RWPE1 (cell line): ENCODE results near the gene CHADL.

Experiments used
- CTCF ChIA-PET: fragments of 350-600 bp; sonication (Branson Sonifier 250); formaldehyde crosslinking; extraction: SDS; loops from one replicate; lab custom pipeline; 2021; lab: Yijun Ruan, JAX
- POLR2A ChIA-PET: fragments of 400-600 bp; formaldehyde crosslinking; extraction: SDS; loops from one replicate; lab custom pipeline; 2020; ENCODE audit warnings: antibody characterized with exemption; ENCODE audit not compliant: low non-redundant PET; lab: Yijun Ruan, JAX
- DNase-seq: peaks from one replicate; pipeline ENCODE4 v3.0.0; 2012; ENCODE audit warnings: low spot score
- H3K27ac ChIP-seq: fragments of 450-650 bp; 2 replicates; pipeline ENCODE4 v1.5.1; 2017
- CTCF ChIP-seq: fragments of 450-650 bp; conservative IDR thresholded peaks from 2 replicates; pipeline ENCODE4 v1.5.1; 2017; ENCODE audit warnings: low read depth, mild to moderate bottlenecking

CHADL gene

GRCh38 chr22:41241133-41241676, 474 bp upstream of the CHADL start:
- ChIA-PET CTCF (no interaction called here), POLR2A (no interaction called here)
- peak overlapping the region; percentile 45; the same call in 1 of the 2 replicates for H3K27ac ChIP-seq
- DNase-seq = no peak
- TF ChIP-seq CTCF = no peak

GRCh38 chr22:41239443-41240128, 1.1 kb downstream of the CHADL start:
- H3K27ac ChIP-seq = peak overlapping the region; percentile 45
- DNase-seq = no peak
- CTCF ChIA-PET = no interaction called here
- no peak for TF ChIP-seq CTCF
- POLR2A ChIA-PET = no interaction called here

GRCh38 chr22:41238570-41239442, 1.9 kb downstream of the CHADL start:
- no peak for TF ChIP-seq CTCF
- H3K27ac ChIP-seq = peak overlapping the region; percentile 79
- ChIA-PET CTCF (no interaction called here), POLR2A (interaction anchor here (0.7 kb wide), 1 partner anchor 12 kb away, joined by 3 read pairs; no protein-coding TSS in a partner anchor)
- no peak for DNase-seq

- POLR2A ChIA-PET = interaction anchor here (0.6 to 0.8 kb wide), 3 partner anchors 11 to 69 kb away, joined by 3 to 4 read pairs (median 3); no protein-coding TSS in a partner anchor
- H3K27ac ChIP-seq = peak overlapping the region; percentile 79
- peak; percentile 42 for DNase-seq
- CTCF ChIA-PET = interaction anchor here (0.5 to 2.0 kb wide), 7 partner anchors 9 to 712 kb away, joined by 3 to 5 read pairs (median 3); no protein-coding TSS in a partner anchor
- TF ChIP-seq CTCF = peak; percentile 87
These were observed 2.8 kb downstream of the CHADL start for GRCh38 chr22:41237707-41238569.

GRCh38 chr22:41237036-41237706, 3.6 kb downstream of the CHADL start:
- DNase-seq = no peak
- no peak for TF ChIP-seq CTCF
- POLR2A ChIA-PET = interaction anchor here (0.6 to 0.8 kb wide), 2 partner anchors 15 to 68 kb away, joined by 3 to 4 read pairs; no protein-coding TSS in a partner anchor
- H3K27ac ChIP-seq = peak overlapping the region; percentile 79
- CTCF ChIA-PET = interaction anchor here (0.5 to 2.0 kb wide), 7 partner anchors 8 to 711 kb away, joined by 3 to 5 read pairs (median 3); no protein-coding TSS in a partner anchor
